Measurements from ENCODE around the gene TBXAS1. TPM values are rescaled to one million over a fixed set of nuclear protein-coding genes. Genes with fewer than 3 reads are reported as not detected.
A peak's percentile ranks its signal among the peaks of the same experiment; 100 is the strongest.

Gene TBXAS1
- total RNA-seq, 2 donors from 2014 or later: 3.6 to 10.6 TPM

- H3K4me3 ChIP-seq: no peak overlapping the region
- H3K27me3 ChIP-seq: no peaks in the 10 kb centered on the region
- H3K36me3 ChIP-seq (replicated peaks in 1 of 2; ENCODE audit: insufficient read depth in 1 of 2, low read depth in 2 of 2): no peaks in the 10 kb centered on the region
- ATAC-seq: no peak
- TF ChIP-seq POLR2A (IDR thresholded peaks at IDR 0.05): no peak
- TF ChIP-seq, protein P1, sequence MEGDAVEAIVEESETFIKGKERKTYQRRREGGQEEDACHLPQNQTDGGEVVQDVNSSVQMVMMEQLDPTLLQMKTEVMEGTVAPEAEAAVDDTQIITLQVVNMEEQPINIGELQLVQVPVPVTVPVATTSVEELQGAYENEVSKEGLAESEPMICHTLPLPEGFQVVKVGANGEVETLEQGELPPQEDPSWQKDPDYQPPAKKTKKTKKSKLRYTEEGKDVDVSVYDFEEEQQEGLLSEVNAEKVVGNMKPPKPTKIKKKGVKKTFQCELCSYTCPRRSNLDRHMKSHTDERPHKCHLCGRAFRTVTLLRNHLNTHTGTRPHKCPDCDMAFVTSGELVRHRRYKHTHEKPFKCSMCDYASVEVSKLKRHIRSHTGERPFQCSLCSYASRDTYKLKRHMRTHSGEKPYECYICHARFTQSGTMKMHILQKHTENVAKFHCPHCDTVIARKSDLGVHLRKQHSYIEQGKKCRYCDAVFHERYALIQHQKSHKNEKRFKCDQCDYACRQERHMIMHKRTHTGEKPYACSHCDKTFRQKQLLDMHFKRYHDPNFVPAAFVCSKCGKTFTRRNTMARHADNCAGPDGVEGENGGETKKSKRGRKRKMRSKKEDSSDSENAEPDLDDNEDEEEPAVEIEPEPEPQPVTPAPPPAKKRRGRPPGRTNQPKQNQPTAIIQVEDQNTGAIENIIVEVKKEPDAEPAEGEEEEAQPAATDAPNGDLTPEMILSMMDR (IDR thresholded peaks at IDR 0.05): no peak
- DNase-seq: no peak
- no peak overlapping the region for H3K27ac ChIP-seq
- H3K9me3 ChIP-seq: no peaks in the 10 kb centered on the region
- intact Hi-C loops (cut with DNase I): no loop called here
- 69 to 77% methylated on average over 1 of the region's 1 CpG for WGBS, 2 donors
- H3K4me1 ChIP-seq: no peaks in the 10 kb centered on the region
These were observed 23.4 kb downstream of the TBXAS1 start for GRCh38 chr7:139852482-139852845.

GRCh38 chr7:139853506-139854123 lies 24.6 kb downstream of the TBXAS1 start:
- intact Hi-C loops (cut with DNase I): no loop called here
- WGBS, 2 donors: 65 to 77% methylated on average over 5 of the region's 5 CpGs
- Histone ChIP-seq H3K36me3 (replicated peaks in 1 of 2; ENCODE audit: insufficient read depth in 1 of 2, low read depth in 2 of 2) (no peaks in the 10 kb centered on the region), H3K4me3 (no peak overlapping the region), H3K4me1 (no peaks in the 10 kb centered on the region), H3K27me3 (no peaks in the 10 kb centered on the region), H3K9me3 (no peaks in the 10 kb centered on the region), H3K27ac (no peak overlapping the region)
- TF ChIP-seq, protein P1 (IDR thresholded peaks at IDR 0.05): no peak
- no peak for ATAC-seq
- DNase-seq: no peak

DNA sequence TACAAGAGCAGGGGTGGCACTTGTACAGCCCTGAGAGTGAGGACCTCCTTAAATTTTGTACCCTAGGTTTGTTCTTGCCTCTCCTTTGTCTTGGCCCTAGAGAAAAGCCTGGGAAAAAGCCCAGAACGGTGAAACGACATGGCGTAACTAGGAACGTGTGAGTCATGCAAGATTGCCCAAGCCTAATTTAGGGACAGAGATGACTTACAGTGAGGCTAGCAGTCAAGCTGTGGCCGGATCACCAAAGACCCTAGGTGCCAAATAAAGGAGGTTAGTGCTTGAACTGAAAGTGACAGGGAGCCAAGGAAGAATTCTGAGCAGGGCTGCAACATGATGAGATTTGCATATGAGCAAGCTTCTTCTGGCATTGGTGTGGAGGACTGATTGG lies 25.1 kb downstream of the TBXAS1 start:
- Histone ChIP-seq H3K9me3 (no peaks in the 10 kb centered on the region), H3K27me3 (no peaks in the 10 kb centered on the region), H3K4me1 (no peaks in the 10 kb centered on the region), H3K27ac (no peak overlapping the region), H3K4me3 (no peak overlapping the region), H3K36me3 (replicated peaks in 1 of 2; ENCODE audit: insufficient read depth in 1 of 2, low read depth in 2 of 2) (no peaks in the 10 kb centered on the region)
- intact Hi-C loops (cut with DNase I): no loop called here
- no peak for ATAC-seq
- peak in 1 of 4 donors; percentile 60 for DNase-seq
- TF ChIP-seq, protein P1 (IDR thresholded peaks at IDR 0.05): no peak
- 69 to 86% methylated on average over 5 of the region's 5 CpGs for whole genome bisulfite sequencing, 2 donors

DNA sequence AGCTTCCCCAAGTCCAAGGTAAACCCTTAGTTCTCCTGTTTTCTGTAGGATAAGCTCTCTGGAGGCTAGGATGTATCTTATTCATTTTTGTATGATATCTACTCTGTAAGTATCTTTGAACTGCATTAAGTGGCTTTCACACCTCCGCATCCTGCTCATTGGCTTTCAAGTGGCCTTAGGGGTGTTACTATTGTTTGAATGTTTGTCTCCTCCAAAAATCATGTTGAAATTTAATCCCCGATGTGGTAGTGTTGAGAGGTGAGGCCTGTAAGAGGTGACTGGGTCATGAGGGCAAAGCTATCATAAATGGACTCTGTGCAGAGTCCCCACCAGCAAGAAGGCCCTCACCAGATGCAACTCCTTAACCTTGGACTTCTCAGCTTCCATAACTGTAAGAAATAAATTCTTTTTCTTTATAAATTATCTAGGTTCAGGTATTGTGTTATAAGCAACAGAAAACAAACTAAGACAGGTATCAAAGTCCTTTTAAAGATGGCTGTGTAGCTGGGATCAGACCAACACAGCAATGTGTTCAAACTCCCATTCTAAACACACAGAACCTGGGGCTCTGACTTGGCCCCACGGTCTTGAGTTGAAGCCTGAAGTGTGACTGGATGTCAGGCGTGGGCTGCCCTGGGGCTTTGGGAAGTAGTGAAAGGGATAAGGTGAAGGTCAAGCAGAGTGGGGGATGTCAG lies 25.9 kb downstream of the TBXAS1 start:
- intact Hi-C loops (cut with DNase I): no loop called here
- Histone ChIP-seq H3K27me3 (no peaks in the 10 kb centered on the region), H3K4me3 (no peak overlapping the region), H3K27ac (peak overlapping the region in 1 of 4 donors; percentile 42), H3K4me1 (no peaks in the 10 kb centered on the region), H3K9me3 (no peaks in the 10 kb centered on the region), H3K36me3 (replicated peaks in 1 of 2; ENCODE audit: insufficient read depth in 1 of 2, low read depth in 2 of 2) (no peaks in the 10 kb centered on the region)
- no peak for DNase-seq
- TF ChIP-seq, protein P1 (IDR thresholded peaks at IDR 0.05): no peak
- no peak for TF ChIP-seq POLR2A (IDR thresholded peaks at IDR 0.05)
- WGBS, 2 donors: 77 to 78% methylated on average over 4 of the region's 4 CpGs
- no peak for ATAC-seq
